Measurements from ENCODE around the gene CLDN22.

DNA sequence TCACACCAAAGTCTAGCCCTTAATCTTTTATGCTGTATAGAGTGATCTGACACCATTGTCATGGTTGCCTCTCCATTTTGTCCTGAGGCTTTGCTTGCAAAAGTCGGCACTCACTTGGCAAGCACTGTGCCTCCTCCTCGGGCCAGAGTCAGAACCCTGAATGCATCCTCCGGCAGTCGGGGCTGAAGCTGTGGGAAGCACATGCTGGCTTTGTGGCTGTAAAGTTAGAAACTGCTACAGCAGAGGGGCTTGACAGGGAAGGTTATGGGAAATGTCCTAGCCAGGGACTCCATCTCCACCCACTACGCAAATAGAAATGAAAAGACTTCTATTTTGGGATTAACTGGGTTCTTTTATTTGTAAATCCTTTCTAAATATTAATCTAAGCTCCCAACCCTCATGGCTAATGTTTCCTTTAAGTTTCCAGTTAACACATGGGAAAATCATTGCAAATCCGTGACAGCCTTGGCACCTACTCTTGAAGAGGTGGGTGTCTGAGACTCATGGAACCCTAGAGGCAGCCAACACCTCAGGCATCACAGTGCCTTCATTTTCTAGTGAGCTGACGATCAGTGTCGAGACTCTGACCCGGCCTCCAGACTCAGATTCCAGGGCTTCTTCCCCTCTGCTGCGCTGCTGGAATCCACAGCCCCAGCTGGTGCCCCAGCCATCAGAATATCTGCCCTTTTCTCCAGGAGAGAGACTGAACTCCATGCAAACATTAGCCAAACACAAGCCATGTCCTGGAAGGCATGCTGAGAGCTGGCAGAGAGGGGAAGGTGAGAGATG lies 10.1 kb upstream of the CLDN22 start:
- TF ChIP-seq ZFP30 (CRISPR knock-in tag; IDR thresholded peaks at IDR 0.05), result no peak
- TF ChIP-seq, protein P1, sequence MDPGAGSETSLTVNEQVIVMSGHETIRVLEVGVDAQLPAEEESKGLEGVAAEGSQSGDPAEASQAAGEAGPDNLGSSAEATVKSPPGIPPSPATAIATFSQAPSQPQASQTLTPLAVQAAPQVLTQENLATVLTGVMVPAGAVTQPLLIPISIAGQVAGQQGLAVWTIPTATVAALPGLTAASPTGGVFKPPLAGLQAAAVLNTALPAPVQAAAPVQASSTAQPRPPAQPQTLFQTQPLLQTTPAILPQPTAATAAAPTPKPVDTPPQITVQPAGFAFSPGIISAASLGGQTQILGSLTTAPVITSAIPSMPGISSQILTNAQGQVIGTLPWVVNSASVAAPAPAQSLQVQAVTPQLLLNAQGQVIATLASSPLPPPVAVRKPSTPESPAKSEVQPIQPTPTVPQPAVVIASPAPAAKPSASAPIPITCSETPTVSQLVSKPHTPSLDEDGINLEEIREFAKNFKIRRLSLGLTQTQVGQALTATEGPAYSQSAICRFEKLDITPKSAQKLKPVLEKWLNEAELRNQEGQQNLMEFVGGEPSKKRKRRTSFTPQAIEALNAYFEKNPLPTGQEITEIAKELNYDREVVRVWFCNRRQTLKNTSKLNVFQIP (CRISPR knock-in tag; IDR thresholded peaks at IDR 0.05; ENCODE audit: borderline replicate concordance, low read depth), result no peak
- TF ChIP-seq, protein P2, sequence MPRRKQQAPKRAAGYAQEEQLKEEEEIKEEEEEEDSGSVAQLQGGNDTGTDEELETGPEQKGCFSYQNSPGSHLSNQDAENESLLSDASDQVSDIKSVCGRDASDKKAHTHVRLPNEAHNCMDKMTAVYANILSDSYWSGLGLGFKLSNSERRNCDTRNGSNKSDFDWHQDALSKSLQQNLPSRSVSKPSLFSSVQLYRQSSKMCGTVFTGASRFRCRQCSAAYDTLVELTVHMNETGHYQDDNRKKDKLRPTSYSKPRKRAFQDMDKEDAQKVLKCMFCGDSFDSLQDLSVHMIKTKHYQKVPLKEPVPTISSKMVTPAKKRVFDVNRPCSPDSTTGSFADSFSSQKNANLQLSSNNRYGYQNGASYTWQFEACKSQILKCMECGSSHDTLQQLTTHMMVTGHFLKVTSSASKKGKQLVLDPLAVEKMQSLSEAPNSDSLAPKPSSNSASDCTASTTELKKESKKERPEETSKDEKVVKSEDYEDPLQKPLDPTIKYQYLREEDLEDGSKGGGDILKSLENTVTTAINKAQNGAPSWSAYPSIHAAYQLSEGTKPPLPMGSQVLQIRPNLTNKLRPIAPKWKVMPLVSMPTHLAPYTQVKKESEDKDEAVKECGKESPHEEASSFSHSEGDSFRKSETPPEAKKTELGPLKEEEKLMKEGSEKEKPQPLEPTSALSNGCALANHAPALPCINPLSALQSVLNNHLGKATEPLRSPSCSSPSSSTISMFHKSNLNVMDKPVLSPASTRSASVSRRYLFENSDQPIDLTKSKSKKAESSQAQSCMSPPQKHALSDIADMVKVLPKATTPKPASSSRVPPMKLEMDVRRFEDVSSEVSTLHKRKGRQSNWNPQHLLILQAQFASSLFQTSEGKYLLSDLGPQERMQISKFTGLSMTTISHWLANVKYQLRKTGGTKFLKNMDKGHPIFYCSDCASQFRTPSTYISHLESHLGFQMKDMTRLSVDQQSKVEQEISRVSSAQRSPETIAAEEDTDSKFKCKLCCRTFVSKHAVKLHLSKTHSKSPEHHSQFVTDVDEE (CRISPR knock-in tag; IDR thresholded peaks at IDR 0.05), result no peak
- TF ChIP-seq, protein P3, sequence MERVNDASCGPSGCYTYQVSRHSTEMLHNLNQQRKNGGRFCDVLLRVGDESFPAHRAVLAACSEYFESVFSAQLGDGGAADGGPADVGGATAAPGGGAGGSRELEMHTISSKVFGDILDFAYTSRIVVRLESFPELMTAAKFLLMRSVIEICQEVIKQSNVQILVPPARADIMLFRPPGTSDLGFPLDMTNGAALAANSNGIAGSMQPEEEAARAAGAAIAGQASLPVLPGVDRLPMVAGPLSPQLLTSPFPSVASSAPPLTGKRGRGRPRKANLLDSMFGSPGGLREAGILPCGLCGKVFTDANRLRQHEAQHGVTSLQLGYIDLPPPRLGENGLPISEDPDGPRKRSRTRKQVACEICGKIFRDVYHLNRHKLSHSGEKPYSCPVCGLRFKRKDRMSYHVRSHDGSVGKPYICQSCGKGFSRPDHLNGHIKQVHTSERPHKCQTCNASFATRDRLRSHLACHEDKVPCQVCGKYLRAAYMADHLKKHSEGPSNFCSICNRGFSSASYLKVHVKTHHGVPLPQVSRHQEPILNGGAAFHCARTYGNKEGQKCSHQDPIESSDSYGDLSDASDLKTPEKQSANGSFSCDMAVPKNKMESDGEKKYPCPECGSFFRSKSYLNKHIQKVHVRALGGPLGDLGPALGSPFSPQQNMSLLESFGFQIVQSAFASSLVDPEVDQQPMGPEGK (CRISPR knock-in tag; IDR thresholded peaks at IDR 0.05; ENCODE audit: borderline replicate concordance), result no peak
- TF ChIP-seq GLIS3 (CRISPR knock-in tag; IDR thresholded peaks at IDR 0.05), result no peak
- TF ChIP-seq TOX (CRISPR knock-in tag; IDR thresholded peaks at IDR 0.05; ENCODE audit: borderline replicate concordance), result no peak
- TF ChIP-seq ISL1 (CRISPR knock-in tag; IDR thresholded peaks at IDR 0.05), result no peak
